ENCODE data around the gene MEF2A.

MEF2A gene

DNA sequence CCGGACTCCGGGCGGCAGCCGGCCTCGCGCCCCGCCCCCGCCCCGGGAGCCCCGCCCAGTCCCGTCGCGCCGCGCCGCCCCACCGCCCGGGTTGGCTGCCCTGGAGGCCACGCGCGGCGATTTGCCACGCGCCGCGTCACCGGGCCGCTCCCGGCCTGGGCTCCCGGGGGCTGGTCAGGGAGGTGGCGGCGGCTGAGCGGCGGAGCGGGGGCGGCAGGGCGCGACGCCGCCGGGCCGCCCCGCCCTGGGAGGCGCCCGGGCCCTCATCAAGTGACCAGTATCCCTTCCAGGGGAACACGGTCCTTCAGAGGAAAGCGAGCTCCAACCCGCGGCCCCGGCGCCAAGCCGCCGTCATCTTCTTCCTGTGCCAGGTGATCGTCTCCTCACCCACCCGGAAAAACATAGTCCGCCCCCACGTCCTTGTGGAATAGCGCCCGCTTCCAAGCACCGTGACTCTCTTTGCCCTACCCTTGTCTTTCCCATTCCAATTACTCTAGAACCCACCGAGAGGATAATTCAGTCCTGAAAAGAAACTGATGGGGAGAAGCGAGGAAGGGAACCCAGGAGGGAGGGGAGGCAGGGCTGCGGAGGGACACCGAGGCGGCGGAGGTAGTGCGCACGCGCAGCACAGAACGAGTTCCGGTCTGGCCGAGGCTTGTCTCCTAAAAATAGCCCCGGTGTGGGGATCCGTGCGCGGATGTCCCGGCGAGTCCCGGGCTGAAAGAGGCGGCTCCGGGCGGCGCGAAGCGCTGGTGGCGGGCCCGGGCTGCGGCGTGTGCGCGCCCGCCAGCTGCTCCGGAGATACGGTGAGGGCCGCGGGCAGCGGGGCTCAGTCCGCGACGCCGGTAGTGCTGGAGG is at the start of gene MEF2A (continued):
- TF ChIP-seq, protein P1, sequence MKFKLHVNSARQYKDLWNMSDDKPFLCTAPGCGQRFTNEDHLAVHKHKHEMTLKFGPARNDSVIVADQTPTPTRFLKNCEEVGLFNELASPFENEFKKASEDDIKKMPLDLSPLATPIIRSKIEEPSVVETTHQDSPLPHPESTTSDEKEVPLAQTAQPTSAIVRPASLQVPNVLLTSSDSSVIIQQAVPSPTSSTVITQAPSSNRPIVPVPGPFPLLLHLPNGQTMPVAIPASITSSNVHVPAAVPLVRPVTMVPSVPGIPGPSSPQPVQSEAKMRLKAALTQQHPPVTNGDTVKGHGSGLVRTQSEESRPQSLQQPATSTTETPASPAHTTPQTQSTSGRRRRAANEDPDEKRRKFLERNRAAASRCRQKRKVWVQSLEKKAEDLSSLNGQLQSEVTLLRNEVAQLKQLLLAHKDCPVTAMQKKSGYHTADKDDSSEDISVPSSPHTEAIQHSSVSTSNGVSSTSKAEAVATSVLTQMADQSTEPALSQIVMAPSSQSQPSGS (tag by site-specific recombination; IDR thresholded peaks at IDR 0.05; ENCODE audit: low read depth), result peak; percentile 10; the same call in 1 of the 2 replicates
- TF ChIP-seq, protein P2, sequence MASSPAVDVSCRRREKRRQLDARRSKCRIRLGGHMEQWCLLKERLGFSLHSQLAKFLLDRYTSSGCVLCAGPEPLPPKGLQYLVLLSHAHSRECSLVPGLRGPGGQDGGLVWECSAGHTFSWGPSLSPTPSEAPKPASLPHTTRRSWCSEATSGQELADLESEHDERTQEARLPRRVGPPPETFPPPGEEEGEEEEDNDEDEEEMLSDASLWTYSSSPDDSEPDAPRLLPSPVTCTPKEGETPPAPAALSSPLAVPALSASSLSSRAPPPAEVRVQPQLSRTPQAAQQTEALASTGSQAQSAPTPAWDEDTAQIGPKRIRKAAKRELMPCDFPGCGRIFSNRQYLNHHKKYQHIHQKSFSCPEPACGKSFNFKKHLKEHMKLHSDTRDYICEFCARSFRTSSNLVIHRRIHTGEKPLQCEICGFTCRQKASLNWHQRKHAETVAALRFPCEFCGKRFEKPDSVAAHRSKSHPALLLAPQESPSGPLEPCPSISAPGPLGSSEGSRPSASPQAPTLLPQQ (tag by site-specific recombination; IDR thresholded peaks at IDR 0.05), result peak; percentile 81; the same call in 1 of the 2 replicates
- TF ChIP-seq YY1 (tag by site-specific recombination; IDR thresholded peaks at IDR 0.05) (peak; percentile 81; the same call in 1 of the 2 replicates), ZNF843 (tag by site-specific recombination; IDR thresholded peaks at IDR 0.05) (peak; percentile 77), BCL11A (tag by site-specific recombination; IDR thresholded peaks at IDR 0.05; ENCODE audit: low read depth) (no peak), ZNF221 (tag by site-specific recombination; IDR thresholded peaks at IDR 0.05; ENCODE audit: borderline replicate concordance) (no peak), ZNF302 (tag by site-specific recombination; IDR thresholded peaks at IDR 0.05; ENCODE audit: low read depth) (peak; percentile 83; the same call in 1 of the 2 replicates), ZNF785 (tag by site-specific recombination; IDR thresholded peaks at IDR 0.05) (no peak), YY2 (tag by site-specific recombination; IDR thresholded peaks at IDR 0.05) (peak; percentile 53; the same call in 1 of the 2 replicates), KLF9 (tag by site-specific recombination; IDR thresholded peaks at IDR 0.05; ENCODE audit: low read depth) (peak; percentile 61), ZNF404 (tag by site-specific recombination; IDR thresholded peaks at IDR 0.05) (no peak), ZNF175 (tag by site-specific recombination; IDR thresholded peaks at IDR 0.05) (no peak)
- TF ChIP-seq, protein P3, sequence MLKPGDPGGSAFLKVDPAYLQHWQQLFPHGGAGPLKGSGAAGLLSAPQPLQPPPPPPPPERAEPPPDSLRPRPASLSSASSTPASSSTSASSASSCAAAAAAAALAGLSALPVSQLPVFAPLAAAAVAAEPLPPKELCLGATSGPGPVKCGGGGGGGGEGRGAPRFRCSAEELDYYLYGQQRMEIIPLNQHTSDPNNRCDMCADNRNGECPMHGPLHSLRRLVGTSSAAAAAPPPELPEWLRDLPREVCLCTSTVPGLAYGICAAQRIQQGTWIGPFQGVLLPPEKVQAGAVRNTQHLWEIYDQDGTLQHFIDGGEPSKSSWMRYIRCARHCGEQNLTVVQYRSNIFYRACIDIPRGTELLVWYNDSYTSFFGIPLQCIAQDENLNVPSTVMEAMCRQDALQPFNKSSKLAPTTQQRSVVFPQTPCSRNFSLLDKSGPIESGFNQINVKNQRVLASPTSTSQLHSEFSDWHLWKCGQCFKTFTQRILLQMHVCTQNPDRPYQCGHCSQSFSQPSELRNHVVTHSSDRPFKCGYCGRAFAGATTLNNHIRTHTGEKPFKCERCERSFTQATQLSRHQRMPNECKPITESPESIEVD (tag by site-specific recombination; IDR thresholded peaks at IDR 0.05), result no peak; the same call in 1 of the 2 replicates
- TF ChIP-seq, protein P4, sequence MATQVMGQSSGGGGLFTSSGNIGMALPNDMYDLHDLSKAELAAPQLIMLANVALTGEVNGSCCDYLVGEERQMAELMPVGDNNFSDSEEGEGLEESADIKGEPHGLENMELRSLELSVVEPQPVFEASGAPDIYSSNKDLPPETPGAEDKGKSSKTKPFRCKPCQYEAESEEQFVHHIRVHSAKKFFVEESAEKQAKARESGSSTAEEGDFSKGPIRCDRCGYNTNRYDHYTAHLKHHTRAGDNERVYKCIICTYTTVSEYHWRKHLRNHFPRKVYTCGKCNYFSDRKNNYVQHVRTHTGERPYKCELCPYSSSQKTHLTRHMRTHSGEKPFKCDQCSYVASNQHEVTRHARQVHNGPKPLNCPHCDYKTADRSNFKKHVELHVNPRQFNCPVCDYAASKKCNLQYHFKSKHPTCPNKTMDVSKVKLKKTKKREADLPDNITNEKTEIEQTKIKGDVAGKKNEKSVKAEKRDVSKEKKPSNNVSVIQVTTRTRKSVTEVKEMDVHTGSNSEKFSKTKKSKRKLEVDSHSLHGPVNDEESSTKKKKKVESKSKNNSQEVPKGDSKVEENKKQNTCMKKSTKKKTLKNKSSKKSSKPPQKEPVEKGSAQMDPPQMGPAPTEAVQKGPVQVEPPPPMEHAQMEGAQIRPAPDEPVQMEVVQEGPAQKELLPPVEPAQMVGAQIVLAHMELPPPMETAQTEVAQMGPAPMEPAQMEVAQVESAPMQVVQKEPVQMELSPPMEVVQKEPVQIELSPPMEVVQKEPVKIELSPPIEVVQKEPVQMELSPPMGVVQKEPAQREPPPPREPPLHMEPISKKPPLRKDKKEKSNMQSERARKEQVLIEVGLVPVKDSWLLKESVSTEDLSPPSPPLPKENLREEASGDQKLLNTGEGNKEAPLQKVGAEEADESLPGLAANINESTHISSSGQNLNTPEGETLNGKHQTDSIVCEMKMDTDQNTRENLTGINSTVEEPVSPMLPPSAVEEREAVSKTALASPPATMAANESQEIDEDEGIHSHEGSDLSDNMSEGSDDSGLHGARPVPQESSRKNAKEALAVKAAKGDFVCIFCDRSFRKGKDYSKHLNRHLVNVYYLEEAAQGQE (tag by site-specific recombination; IDR thresholded peaks at IDR 0.05), result no peak
- TF ChIP-seq, protein P5, sequence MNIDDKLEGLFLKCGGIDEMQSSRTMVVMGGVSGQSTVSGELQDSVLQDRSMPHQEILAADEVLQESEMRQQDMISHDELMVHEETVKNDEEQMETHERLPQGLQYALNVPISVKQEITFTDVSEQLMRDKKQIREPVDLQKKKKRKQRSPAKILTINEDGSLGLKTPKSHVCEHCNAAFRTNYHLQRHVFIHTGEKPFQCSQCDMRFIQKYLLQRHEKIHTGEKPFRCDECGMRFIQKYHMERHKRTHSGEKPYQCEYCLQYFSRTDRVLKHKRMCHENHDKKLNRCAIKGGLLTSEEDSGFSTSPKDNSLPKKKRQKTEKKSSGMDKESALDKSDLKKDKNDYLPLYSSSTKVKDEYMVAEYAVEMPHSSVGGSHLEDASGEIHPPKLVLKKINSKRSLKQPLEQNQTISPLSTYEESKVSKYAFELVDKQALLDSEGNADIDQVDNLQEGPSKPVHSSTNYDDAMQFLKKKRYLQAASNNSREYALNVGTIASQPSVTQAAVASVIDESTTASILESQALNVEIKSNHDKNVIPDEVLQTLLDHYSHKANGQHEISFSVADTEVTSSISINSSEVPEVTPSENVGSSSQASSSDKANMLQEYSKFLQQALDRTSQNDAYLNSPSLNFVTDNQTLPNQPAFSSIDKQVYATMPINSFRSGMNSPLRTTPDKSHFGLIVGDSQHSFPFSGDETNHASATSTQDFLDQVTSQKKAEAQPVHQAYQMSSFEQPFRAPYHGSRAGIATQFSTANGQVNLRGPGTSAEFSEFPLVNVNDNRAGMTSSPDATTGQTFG (tag by site-specific recombination; IDR thresholded peaks at IDR 0.05; ENCODE audit: borderline replicate concordance), result no peak; the same call in 1 of the 2 replicates
- TF ChIP-seq, protein P6, sequence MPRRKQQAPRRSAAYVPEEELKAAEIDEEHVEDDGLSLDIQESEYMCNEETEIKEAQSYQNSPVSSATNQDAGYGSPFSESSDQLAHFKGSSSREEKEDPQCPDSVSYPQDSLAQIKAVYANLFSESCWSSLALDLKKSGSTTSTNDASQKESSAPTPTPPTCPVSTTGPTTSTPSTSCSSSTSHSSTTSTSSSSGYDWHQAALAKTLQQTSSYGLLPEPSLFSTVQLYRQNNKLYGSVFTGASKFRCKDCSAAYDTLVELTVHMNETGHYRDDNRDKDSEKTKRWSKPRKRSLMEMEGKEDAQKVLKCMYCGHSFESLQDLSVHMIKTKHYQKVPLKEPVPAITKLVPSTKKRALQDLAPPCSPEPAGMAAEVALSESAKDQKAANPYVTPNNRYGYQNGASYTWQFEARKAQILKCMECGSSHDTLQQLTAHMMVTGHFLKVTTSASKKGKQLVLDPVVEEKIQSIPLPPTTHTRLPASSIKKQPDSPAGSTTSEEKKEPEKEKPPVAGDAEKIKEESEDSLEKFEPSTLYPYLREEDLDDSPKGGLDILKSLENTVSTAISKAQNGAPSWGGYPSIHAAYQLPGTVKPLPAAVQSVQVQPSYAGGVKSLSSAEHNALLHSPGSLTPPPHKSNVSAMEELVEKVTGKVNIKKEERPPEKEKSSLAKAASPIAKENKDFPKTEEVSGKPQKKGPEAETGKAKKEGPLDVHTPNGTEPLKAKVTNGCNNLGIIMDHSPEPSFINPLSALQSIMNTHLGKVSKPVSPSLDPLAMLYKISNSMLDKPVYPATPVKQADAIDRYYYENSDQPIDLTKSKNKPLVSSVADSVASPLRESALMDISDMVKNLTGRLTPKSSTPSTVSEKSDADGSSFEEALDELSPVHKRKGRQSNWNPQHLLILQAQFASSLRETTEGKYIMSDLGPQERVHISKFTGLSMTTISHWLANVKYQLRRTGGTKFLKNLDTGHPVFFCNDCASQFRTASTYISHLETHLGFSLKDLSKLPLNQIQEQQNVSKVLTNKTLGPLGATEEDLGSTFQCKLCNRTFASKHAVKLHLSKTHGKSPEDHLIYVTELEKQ (tag by site-specific recombination; IDR thresholded peaks at IDR 0.05; ENCODE audit: borderline replicate concordance), result peak; percentile 61
- TF ChIP-seq, protein P7, sequence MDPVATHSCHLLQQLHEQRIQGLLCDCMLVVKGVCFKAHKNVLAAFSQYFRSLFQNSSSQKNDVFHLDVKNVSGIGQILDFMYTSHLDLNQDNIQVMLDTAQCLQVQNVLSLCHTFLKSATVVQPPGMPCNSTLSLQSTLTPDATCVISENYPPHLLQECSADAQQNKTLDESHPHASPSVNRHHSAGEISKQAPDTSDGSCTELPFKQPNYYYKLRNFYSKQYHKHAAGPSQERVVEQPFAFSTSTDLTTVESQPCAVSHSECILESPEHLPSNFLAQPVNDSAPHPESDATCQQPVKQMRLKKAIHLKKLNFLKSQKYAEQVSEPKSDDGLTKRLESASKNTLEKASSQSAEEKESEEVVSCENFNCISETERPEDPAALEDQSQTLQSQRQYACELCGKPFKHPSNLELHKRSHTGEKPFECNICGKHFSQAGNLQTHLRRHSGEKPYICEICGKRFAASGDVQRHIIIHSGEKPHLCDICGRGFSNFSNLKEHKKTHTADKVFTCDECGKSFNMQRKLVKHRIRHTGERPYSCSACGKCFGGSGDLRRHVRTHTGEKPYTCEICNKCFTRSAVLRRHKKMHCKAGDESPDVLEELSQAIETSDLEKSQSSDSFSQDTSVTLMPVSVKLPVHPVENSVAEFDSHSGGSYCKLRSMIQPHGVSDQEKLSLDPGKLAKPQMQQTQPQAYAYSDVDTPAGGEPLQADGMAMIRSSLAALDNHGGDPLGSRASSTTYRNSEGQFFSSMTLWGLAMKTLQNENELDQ (tag by site-specific recombination; IDR thresholded peaks at IDR 0.05; ENCODE audit: low read depth), result no peak
- TF ChIP-seq, protein P8, sequence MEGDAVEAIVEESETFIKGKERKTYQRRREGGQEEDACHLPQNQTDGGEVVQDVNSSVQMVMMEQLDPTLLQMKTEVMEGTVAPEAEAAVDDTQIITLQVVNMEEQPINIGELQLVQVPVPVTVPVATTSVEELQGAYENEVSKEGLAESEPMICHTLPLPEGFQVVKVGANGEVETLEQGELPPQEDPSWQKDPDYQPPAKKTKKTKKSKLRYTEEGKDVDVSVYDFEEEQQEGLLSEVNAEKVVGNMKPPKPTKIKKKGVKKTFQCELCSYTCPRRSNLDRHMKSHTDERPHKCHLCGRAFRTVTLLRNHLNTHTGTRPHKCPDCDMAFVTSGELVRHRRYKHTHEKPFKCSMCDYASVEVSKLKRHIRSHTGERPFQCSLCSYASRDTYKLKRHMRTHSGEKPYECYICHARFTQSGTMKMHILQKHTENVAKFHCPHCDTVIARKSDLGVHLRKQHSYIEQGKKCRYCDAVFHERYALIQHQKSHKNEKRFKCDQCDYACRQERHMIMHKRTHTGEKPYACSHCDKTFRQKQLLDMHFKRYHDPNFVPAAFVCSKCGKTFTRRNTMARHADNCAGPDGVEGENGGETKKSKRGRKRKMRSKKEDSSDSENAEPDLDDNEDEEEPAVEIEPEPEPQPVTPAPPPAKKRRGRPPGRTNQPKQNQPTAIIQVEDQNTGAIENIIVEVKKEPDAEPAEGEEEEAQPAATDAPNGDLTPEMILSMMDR (tag by site-specific recombination; IDR thresholded peaks at IDR 0.05), result no peak

Data from HEK293 (cell line).